Caco-2 (cell line): Measurements from ENCODE around the gene MTRF1. TPM values are rescaled to one million over a fixed set of nuclear protein-coding genes. Genes with fewer than 3 reads are reported as not detected.
A peak's percentile ranks its signal among the peaks of the same experiment; 100 is the strongest.

Experiments
- BruUV-seq: library from RNA; stranded (reverse); fragments of 400-500 nt; replicated peaks from 2 replicates; lab custom pipeline; 2021; lab: Mats Ljungman, UMichigan
- CTCF ChIA-PET: fragments of 300-600 bp; sonication (Branson Sonifier 250); formaldehyde crosslinking; loops from one replicate; lab custom pipeline; 2022; ENCODE audit warnings: antibody characterized with exemption; lab: Charles Lee
- POLR2A ChIA-PET: fragments of 300-600 bp; sonication (Branson Sonifier 250); formaldehyde crosslinking; loops from one replicate; lab custom pipeline; 2022; ENCODE audit warnings: antibody characterized with exemption; lab: Charles Lee
- DNase-seq, 2 experiments: peaks; one replicate each; pipeline versions ENCODE4 v3.0.0 to v3.0.0-alpha.2; 2020 to 2022
- H3K27me3 ChIP-seq: replicated peaks from 2 replicates; pipeline ENCODE4 v1.6.0; 2011; ENCODE audit warnings: low read length; ENCODE audit not compliant: control insufficient read depth, insufficient read depth
- H3K36me3 ChIP-seq: 2 replicates; pipeline ENCODE4 v1.5.1; 2011; ENCODE audit warnings: low read length; ENCODE audit not compliant: control insufficient read depth, insufficient read depth
- H3K4me1 ChIP-seq: fragments of 250-450 bp; sonication (Bioruptor Pico); 2 replicates; pipeline ENCODE4 v1.5.1; 2020; ENCODE audit warnings: mild to moderate bottlenecking
- H3K4me3 ChIP-seq: 2 replicates; pipeline ENCODE4 v1.5.1; 2011; ENCODE audit warnings: low read depth, mild to moderate bottlenecking, control low read depth, low read length
- H3K9me3 ChIP-seq: fragments of 250-450 bp; sonication (Bioruptor Pico); 2 replicates; pipeline ENCODE4 v1.5.1; 2020; ENCODE audit warnings: mild to moderate bottlenecking, moderate library complexity
- H3K27ac Mint-ChIP-seq: one replicate; pipeline ENCODE4 v1.8.0; 2022; ENCODE audit warnings: mixed read lengths; ENCODE audit not compliant: unreplicated experiment
- H3K27me3 Mint-ChIP-seq: one replicate; pipeline ENCODE4 v1.8.0; 2022; ENCODE audit warnings: mixed read lengths; ENCODE audit not compliant: insufficient read depth, unreplicated experiment
- H3K36me3 Mint-ChIP-seq: one replicate; pipeline ENCODE4 v1.8.0; 2022; ENCODE audit warnings: mild to moderate bottlenecking, mixed read lengths; ENCODE audit not compliant: insufficient read depth, unreplicated experiment
- H3K4me1 Mint-ChIP-seq: one replicate; pipeline ENCODE4 v1.8.0; 2022; ENCODE audit warnings: low read depth, mixed read lengths; ENCODE audit not compliant: unreplicated experiment
- H3K4me3 Mint-ChIP-seq: one replicate; pipeline ENCODE4 v1.8.0; 2022; ENCODE audit warnings: mild to moderate bottlenecking, moderate library complexity, mixed read lengths; ENCODE audit not compliant: unreplicated experiment
- H3K9me3 Mint-ChIP-seq: one replicate; pipeline ENCODE4 v1.8.0; 2022; ENCODE audit warnings: mixed read lengths; ENCODE audit not compliant: unreplicated experiment
- CTCF ChIP-seq, 2 experiments: fragments of 200-600 bp in 1 of 2; IDR thresholded peaks; 1 replicate in 1 of 2; 2 replicates in 1 of 2; pipeline versions ENCODE4 v1.5.1 to v1.8.0; 2011 to 2022; ENCODE audit warnings: antibody characterized with exemption in 1 of 2, control low read depth in 1 of 2, inconsistent platforms in 1 of 2, low read depth in 1 of 2, low read length in 1 of 2, mild to moderate bottlenecking in 1 of 2, moderate library complexity in 1 of 2; ENCODE audit not compliant: insufficient read depth in 1 of 2, severe bottlenecking in 1 of 2, unreplicated experiment in 1 of 2
- intact Hi-C: fragments of 100-400 bp; cut with micrococcal nuclease; formaldehyde crosslinking; loops from one replicate; pipeline ENCODE4 v1.10.0; 2022; ENCODE audit not compliant: unreplicated experiment
- total RNA-seq: library from RNA; stranded (reverse); gene quantifications from 2 replicates; pipeline ENCODE4 v1.2.3, GENCODE V29; 2022

Gene MTRF1
- total RNA-seq, 1 experiment from 2014 or later: 24.7 TPM

DNA sequence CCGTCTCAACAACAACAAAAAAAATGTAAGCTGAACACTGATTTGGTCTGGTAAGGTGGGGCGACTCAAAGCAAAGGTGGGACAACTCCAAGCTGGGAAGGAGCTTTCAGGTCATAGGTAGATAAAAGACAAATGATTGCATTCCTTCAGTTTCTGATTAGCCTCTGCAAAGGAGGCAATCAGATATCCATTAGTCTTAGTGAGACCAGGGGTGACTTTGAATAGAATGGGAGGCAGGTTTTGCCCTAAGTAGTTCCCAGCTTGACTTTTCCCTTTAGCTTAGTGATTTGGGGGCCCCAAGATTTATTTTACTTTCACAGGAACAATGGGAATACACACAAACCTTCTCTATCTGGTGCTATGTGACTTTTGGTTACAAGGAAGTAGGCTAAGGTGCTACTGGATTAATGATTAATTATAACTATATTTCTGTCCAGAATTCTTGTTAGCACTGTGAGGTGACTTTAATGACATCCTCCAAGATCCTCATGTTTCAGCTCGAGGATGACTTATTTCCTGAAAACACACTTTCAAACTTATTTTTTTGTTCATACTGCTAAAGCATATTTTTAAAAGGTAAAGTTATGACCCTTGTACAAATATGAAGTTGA is 10.6 kb upstream of the MTRF1 start:
- DNase-seq: no peak

DNA sequence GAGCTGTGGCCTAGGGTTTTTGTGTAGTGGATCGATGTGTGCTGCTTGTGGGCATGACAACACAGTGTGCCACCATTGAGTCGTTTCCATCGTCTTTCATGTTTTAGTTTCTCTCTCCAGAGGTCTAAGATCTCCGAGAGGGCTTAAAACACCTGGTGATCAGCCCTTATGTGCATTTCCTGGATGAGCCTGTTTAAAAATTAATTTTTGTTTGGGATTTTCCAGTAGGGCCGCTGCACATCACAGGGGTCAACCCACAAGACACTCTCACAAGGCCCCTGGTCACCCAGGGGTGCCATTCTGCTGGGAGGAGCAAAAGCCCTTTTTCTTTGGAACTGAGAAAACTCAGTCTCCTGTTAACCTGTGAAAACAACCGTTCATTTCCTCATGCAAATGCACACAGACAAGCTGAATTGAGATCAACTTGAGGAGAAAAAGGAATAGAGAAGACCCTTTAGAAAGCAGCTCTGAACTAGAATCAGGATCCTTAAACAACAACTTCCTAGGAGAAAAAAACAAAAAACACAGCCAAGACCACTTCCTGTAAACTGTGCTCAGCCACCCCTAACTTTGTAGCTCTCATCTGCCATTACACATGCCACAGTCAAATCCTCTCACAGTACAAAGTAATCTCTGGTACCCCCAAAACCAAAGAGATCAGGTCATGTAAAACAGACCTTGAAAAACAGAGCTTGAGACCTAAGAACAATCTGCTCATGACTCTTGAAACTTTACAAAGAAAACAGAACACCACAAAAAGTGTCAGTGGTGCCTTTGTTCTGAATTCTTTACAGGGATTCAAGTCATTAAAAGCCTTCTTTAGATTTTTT is 8.3 kb upstream of the MTRF1 start:
- TF ChIP-seq CTCF (IDR thresholded peaks at IDR 0.05; ENCODE audit: insufficient read depth in 1 of 2, low read depth in 1 of 2, low read length in 1 of 2, severe bottlenecking in 1 of 2, unreplicated experiment in 1 of 2): no peak
- DNase-seq: no peak
- Histone ChIP-seq H3K9me3 (peaks cover 24% of the 10 kb centered on the region), H3K4me3 (no peak overlapping the region), H3K4me1 (peaks cover 5% of the 10 kb centered on the region; the same call in 1 of the 2 replicates), H3K36me3 (no peaks in the 10 kb centered on the region), H3K27me3 (no peaks in the 10 kb centered on the region)
- Mint-ChIP-seq H3K4me3 (no peak overlapping the region), H3K27me3 (no peaks in the 10 kb centered on the region), H3K27ac (no peak overlapping the region), H3K36me3 (no peaks in the 10 kb centered on the region), H3K4me1 (no peaks in the 10 kb centered on the region), H3K9me3 (no peaks in the 10 kb centered on the region)
- BruUV-seq: no TSS peak
- ChIA-PET CTCF (no interaction called here), POLR2A (no interaction called here)
- intact Hi-C loops: no loop called here

More for the DNA sequence above, 10.6 kb upstream of the MTRF1 start:
- H3K4me3 ChIP-seq: no peak overlapping the region
- H3K4me1 Mint-ChIP-seq: no peaks in the 10 kb centered on the region
- peaks cover 14% of the 10 kb centered on the region for H3K9me3 ChIP-seq
- no peaks in the 10 kb centered on the region for H3K36me3 Mint-ChIP-seq
- TF ChIP-seq CTCF (IDR thresholded peaks at IDR 0.05; ENCODE audit: insufficient read depth in 1 of 2, low read depth in 1 of 2, low read length in 1 of 2, severe bottlenecking in 1 of 2, unreplicated experiment in 1 of 2): no peak
- H3K4me3 Mint-ChIP-seq: no peak overlapping the region
- H3K36me3 ChIP-seq: no peaks in the 10 kb centered on the region
- CTCF ChIA-PET: no interaction called here
- no peak overlapping the region for H3K27ac Mint-ChIP-seq
- H3K27me3 Mint-ChIP-seq: no peaks in the 10 kb centered on the region
- POLR2A ChIA-PET: no interaction called here
- peaks cover 5% of the 10 kb centered on the region; the same call in 1 of the 2 replicates for H3K4me1 ChIP-seq
- BruUV-seq: no TSS peak
- H3K9me3 Mint-ChIP-seq: no peaks in the 10 kb centered on the region
- intact Hi-C loops: no loop called here
- H3K27me3 ChIP-seq: no peaks in the 10 kb centered on the region

GRCh38 chr13:41268764-41269163 is 5.4 kb upstream of the MTRF1 start:
- ChIA-PET POLR2A (no interaction called here), CTCF (interaction anchor here (0.6 kb wide), 1 partner anchor 292 kb away, joined by 4 read pairs; no protein-coding TSS in a partner anchor)
- Histone ChIP-seq H3K9me3 (peaks cover 27% of the 10 kb centered on the region), H3K4me3 (no peak overlapping the region), H3K27me3 (no peaks in the 10 kb centered on the region), H3K4me1 (0 out of 2 replicates have a peak, but pooled peaks cover under 1% of the 10 kb centered on the region), H3K36me3 (no peaks in the 10 kb centered on the region)
- no peaks in the 10 kb centered on the region for H3K9me3 Mint-ChIP-seq
- DNase-seq: peak in 1 of 2 experiments; percentile 54
- TF ChIP-seq CTCF (IDR thresholded peaks at IDR 0.05; ENCODE audit: insufficient read depth in 1 of 2, low read depth in 1 of 2, low read length in 1 of 2, severe bottlenecking in 1 of 2, unreplicated experiment in 1 of 2): no peak
- no peaks in the 10 kb centered on the region for H3K36me3 Mint-ChIP-seq
- H3K27ac Mint-ChIP-seq: no peak overlapping the region
- no peak overlapping the region for H3K4me3 Mint-ChIP-seq
- no TSS peak for BruUV-seq
- intact Hi-C loops: no loop called here
- no peaks in the 10 kb centered on the region for H3K27me3 Mint-ChIP-seq
- H3K4me1 Mint-ChIP-seq: no peaks in the 10 kb centered on the region
